ENCODE measurements around the gene BTAF1. TPM values are rescaled to one million over a fixed set of nuclear protein-coding genes. Genes with fewer than 3 reads are reported as not detected.

BTAF1 gene
- total and polyA plus RNA-seq, 10 of the 15 experiments (the other 5 are each of a cell fraction or from before 2014, with no cell fraction given), result 11.8 to 157 (median 55.5) TPM

GRCh38 chr10:92052088-92052487 lies 128.5 kb downstream of the BTAF1 start (continued):
- no peak for TF ChIP-seq ZBED1 (IDR thresholded peaks at IDR 0.05; ENCODE audit: borderline replicate concordance)
- TF ChIP-seq SP1 (IDR thresholded peaks at IDR 0.05; ENCODE audit: low read depth, low read length), result no peak
- TF ChIP-seq SUPT20H (IDR thresholded peaks at IDR 0.05; ENCODE audit: borderline replicate concordance, control insufficient read depth, low read depth, low read length), result no peak
- TF ChIP-seq HDAC6 (IDR thresholded peaks at IDR 0.05; ENCODE audit: unreplicated experiment), result no peak

GRCh38 chr10:92052741-92053140 lies 129.2 kb downstream of the BTAF1 start:
- Histone ChIP-seq H4K20me1 (ENCODE audit: control insufficient read depth, insufficient read depth) (no peaks in the 10 kb centered on the region), H3K4me1 (ENCODE audit: control insufficient read depth, insufficient read depth, low read length) (peaks cover 6% of the 10 kb centered on the region), H2AFZ (ENCODE audit: control insufficient read depth, low read depth, low read length) (no peak overlapping the region), H3K9ac (ENCODE audit: control insufficient read depth, insufficient read depth, low read length) (no peak overlapping the region), H3K9me3 (replicated peaks; ENCODE audit: control insufficient read depth, insufficient read depth, low read length) (no peaks in the 10 kb centered on the region), H3K4me2 (ENCODE audit: control insufficient read depth, insufficient read depth) (no peak overlapping the region), H3K36me3 (ENCODE audit: control insufficient read depth in 2 of 2, insufficient read depth in 2 of 2, low read length in 1 of 2) (peaks cover 0 to 2% of the 10 kb centered on the region in 2 experiments; a peak in 1 of 4 replicates), H3K27me3 (replicated peaks in 1 of 2; ENCODE audit: control insufficient read depth in 2 of 2, insufficient read depth in 2 of 2, low read length in 1 of 2) (no peaks in the 10 kb centered on the region), H3K27ac (ENCODE audit: control insufficient read depth, insufficient read depth) (no peak overlapping the region), H3K79me2 (ENCODE audit: control insufficient read depth, insufficient read depth, low read length) (no peaks in the 10 kb centered on the region), H3K4me3 (no peak overlapping the region)
- no TSS peak for BruUV-seq (replicated peaks)
- in situ Hi-C loops (cut with MboI), result no loop called here
- ATAC-seq, result no peak
- intact Hi-C loops (cut with micrococcal nuclease; ENCODE audit: unreplicated experiment), result no loop called here
- TF ChIP-seq TCF3 (IDR thresholded peaks at IDR 0.05; ENCODE audit: borderline replicate concordance, insufficient read depth, low read depth, low read length) (no peak), ZNF207 (IDR thresholded peaks at IDR 0.05; ENCODE audit: borderline replicate concordance) (no peak), CBX5 (IDR thresholded peaks at IDR 0.05; ENCODE audit: low read depth) (no peak), NRF1 (conservative IDR thresholded peaks at IDR 0.05; ENCODE audit: low read depth, low read length) (no peak), HDAC6 (IDR thresholded peaks at IDR 0.05; ENCODE audit: unreplicated experiment) (no peak), RAD21 (IDR thresholded peaks at IDR 0.05; ENCODE audit: insufficient read depth, low read depth, low read length) (no peak), ZZZ3 (IDR thresholded peaks at IDR 0.05; ENCODE audit: control insufficient read depth, insufficient read length, low read depth) (no peak), HDAC2 (IDR thresholded peaks at IDR 0.05) (no peak), ZBED1 (IDR thresholded peaks at IDR 0.05; ENCODE audit: borderline replicate concordance) (no peak)
- 78% methylated on average over 5 of the region's 5 CpGs for WGBS (ENCODE audit: insufficient coverage, insufficient replicate concordance, low lambda C conversion rate, missing lambda C conversion rate)
- no peak for FAIRE-seq
- RAD21 ChIA-PET (ENCODE audit: unreplicated experiment), result no interaction called here
- POLR2A ChIA-PET, result no interaction called here
- DNase-seq (ENCODE audit: low read depth, low spot score), result no peak
- SMC1A ChIA-PET (ENCODE audit: uncharacterized antibody, unreplicated experiment), result interaction anchor here (1.6 kb wide), 1 partner anchor 383 kb away, joined by 5 read pairs; no protein-coding TSS in a partner anchor
- CTCF ChIA-PET, result interaction anchor here (2.4 kb wide), 1 partner anchor 17 kb away, joined by 6 read pairs; no protein-coding TSS in a partner anchor

All from GM12878 (cell line).